ENCODE results near the gene DAND5.

The DAND5 gene

DNA sequence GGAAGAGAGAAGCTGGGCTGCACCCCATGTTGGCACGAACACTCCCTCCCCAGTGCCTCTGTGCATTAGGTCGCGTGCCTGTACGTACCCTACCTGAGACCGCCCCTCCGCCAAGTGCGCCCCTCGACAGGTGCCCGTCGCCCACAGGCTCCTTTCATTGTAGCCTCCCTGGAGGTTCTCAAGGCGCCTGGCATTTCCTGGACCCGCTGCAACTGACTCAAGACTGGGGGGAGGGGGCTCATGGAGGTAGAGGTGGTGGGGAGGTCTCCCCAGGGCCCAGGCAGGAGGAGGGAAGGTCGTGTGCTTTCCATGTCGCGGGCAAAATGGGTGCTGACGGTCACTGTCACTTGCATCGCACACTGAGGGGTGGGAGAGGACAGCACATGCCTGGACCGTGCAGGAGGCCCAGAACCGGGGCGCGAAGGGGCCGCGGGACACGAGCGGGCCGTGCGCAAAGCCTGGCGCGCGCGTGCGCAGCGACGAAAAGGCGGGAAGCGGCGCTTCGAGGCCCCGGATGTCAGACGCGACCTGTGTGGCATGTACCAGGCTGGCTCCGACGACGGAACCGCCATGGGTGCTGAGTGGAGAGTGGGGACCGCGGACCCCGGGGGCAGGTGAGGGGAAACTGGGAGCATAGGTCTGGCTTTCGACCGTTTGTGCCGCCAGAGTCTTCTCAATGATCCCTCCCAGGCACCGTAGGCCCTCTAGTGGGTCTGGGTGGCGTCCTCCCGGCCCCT is 42.4 kb downstream of the DAND5 start:
- DNase-seq, result peak; percentile 40

DNA sequence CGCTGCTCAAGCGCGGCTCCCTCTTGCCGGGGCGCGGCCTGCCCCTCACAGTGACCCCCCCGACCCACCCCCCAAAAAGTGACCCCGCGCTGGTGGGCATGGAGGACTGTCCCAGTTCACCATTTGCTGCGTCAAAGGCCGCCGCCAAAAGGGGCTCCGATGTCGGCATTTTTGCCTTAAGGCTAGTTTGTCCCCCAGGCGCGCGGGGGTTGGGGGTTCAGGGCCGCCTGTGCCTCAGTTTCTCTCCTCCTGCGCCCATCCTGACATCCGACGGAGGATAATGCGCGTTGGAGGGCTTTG is 43.0 kb downstream of the DAND5 start:
- DNase-seq, result no peak

DNA sequence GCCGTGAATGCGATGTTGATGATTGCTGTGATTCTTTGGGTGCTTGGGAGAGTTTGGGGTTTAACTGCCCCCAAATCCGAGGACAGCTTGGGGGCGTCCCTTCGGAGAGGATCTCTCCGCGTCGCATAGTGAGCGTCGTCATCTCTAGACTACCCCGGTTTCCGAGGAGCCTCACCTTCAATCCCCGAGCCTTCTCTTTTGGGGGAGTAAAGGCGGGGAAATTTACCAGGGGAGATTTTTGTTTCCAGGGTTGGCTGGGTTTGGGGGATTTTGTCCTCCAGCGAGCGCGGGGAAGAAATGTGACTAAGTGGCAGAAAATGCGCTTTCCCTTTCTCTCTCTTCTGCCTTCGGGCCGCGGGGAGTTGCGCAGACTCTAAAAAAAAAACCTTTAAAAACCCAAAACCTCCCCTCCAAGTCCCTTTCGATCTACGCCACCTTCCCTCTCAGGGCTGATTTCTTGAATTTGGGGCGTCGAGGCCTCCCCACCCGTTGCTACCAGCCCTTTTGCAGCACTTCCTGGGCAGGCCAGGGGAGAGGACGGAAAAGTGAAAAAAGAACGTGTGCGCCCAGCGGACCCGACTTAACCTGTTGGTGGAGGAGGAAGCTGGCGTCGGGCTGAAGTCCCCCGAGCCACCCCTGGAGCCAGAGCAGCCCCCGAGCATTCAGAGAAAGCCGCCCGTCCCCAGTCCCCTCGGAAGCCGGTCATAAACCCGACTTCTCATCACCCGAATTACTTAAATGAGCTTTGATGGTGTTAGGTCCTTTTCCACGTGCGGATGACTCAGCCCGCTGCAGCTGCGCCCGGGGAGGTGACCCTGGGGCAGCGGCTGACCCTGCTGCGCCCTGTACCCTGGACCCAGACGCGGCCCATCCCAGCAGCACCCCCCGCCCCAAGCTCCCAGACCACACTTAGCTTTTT is 43.6 kb downstream of the DAND5 start:
- peak; percentile 27 for DNase-seq

DNA sequence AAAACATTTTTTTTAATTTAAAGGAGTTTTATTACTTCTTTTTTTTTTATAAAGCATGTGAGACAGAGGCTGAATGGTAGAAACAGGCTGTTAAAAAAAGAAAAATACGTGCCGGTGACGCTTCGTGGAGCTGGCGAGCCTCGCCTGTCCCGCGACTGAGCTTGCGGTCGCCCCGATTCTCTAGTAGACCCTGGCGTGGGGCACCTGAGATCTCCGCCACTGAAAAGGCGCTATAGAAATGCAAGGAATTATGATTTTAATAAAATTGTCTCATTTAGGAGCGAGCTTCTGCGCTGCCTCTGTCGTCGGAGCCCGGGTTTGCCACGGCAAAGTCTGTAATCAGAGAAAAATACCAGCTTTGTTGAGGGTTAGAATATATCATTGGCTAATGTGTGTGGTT is 44.3 kb downstream of the DAND5 start:
- no peak for DNase-seq

DNA sequence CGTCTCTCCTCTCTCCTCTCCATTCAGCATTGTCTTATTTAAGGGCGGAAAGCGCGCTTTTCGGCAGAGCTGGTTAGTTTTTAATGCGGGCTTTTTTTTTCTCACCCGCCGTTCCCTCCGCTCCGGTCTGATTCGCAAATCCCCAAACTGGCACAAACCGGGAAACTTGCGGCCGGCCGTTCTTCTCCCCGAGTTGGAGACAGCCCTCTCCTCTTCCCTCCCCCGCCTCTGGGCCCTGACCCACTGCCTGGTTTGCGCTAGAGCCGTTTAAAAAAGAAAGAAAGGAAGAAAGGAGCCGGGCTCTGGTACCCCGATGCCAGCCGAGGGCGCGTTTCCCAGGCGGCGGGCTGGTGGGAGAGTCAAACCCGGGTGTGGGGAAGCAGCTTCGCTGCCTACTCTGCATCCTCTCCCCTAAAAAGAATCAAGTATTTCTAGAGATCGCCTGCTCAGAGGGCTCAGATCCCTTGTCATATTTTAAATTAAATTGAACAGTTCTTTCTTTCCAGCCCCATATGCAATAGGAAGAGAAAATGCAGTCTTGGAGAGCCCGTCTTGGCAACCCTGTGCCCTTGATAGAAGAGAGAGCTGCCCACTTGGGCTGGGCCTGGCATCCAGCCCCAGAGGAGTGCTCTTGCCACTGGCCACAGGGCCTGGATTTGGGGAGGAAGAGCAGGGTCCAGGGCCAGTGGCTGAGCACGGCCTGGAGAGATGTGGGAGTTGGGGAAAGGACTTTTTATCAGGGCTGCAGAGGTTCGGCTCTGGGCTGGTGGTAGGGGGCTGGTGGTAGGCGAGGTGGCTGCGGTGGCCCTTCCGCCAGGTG is 44.9 kb downstream of the DAND5 start:
- no peak for DNase-seq

DNA sequence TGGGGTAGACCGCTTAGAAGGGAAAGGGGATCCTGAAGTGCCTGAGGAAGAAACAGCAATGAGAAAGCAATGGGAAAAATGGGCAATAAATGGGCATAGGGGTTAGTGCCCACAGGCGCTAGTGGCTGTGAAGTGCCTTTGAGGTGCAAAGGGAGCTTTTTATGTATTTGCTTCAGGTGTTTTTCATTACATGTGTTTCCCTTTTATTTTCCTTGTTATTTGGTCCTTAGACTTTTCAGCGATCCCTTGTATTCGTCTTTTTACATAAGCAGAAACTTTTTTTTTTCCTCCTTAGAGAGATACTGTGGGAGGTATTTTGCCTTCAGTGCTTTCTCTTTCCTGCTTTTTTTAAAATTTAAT is 45.5 kb downstream of the DAND5 start:
- no peak for DNase-seq

DNA sequence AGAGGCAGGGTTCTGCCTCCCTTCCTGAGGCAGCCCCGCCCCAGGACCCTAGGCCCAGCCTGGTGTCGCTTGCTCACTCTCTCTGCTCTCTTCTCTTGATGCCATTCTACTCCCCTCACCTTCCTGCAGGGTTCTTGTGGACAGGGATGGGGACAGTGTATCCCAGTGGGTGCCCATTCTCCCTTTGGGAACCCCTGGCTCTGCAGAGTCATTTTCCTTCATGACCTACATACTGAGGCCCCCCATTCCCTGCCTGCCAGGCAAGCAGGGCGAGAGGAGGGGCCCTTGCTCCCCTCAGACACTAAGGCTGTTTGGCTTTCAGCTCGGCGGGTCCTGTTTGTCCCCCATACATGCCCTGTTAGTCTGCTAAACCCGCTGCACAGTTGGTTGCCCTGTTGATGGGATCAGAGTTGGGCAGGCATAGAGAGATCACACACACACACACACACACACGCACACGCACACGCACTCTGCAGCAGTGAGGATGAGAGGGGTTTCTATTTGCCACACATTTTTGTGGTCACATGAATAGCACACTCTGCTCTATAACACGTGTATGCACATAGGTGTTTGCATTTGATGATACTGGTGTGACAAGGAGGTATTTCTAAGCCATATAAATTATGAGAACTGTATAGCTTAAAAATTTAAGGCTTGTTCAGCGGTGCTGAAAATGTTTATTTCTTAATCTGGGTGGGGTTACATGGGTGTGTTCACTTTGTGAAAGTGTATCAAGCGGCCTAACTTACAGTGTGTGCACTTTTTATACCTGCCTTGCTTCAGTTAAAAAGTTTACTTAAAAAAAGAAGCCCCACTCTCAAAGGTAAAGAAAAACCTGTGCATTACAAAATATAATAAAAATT is 46.2 kb downstream of the DAND5 start:
- DNase-seq, result no peak

DNA sequence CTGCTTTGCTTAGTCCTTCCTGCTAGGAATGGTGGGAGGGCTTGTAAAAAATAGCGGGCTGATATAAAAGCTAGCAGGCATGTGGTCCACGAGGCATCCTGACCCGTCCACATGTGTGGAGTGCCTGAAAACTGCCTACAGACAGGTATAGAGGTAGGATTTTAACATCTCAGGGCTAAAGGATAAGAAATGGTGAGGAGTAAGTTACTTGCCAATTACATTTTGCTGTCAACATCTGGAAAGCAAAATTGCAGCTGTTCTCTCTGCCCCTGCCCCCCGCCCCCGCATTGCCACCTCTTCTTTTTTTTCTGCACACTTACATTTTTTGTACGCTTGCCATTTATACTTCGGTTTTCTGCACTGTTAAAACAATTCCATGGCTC is 46.9 kb downstream of the DAND5 start:
- DNase-seq, result no peak

DNA sequence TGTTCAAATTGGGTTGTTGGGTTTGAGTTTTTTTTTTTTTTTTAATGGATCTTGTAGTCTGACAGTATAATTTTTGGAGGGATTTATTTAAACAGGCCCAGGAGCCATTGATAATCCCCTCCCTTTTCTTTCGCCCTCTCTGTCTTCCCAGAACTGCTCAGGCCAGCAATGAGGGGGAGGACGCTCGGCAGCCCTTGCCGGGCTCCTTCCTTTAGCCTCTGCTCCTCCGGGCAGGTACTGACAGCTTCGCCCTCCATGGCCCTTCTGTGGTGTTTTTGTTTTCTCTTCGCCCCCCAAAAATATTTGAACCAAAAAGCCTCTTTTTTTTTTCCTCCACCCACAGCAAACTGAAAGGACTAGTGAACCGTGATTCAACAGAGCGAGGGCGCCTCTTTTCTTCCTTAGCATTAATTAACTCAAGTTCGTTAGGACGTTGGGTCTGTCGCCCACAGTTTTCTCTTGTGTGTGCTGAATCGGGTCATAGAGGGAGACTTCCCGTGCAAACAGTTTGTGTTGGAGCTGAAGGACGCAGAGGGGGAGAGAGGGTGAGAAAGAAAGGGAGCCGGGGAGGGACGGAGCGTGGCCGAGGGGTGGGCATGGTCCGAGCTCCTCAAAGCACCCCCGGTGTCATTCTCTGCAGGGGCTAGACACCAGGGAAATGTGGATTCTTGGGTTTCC is 47.4 kb downstream of the DAND5 start:
- DNase-seq, result no peak

DNA sequence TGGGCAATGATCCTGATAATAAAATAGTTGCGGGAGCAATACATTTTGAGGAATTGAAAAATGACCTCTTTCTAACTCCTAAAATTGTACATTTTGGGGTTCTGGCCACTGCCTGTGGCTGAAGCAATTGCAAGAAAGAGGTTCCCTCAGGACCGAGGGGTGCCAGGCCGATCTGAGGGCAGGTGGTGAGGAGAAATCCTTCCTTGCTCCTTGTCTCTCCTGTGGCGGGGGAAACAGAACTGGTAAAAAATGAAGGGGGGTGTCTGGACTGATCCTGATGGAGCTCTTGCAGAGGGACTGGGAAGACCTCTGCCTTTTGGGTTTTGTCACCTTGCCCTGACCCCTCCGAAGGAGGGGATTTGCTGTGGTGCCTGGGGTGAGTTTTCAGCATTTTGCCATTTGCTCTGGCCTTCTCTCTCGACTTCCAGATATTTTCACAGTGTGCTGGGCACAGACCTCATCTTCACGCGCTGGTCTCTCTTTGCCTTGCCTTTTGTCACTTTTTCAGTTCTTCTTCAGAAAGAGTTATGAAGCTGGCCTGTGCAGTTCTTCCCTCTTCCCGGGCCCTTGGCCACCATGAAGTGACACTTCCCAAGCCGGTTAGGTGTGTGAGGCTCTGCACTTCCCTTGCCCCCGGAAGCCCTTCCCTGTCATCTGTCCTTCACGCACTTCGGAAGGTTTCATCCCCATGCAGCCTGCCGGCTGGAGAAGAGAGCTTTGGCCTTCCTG is 48.1 kb downstream of the DAND5 start:
- DNase-seq, result no peak

DNA sequence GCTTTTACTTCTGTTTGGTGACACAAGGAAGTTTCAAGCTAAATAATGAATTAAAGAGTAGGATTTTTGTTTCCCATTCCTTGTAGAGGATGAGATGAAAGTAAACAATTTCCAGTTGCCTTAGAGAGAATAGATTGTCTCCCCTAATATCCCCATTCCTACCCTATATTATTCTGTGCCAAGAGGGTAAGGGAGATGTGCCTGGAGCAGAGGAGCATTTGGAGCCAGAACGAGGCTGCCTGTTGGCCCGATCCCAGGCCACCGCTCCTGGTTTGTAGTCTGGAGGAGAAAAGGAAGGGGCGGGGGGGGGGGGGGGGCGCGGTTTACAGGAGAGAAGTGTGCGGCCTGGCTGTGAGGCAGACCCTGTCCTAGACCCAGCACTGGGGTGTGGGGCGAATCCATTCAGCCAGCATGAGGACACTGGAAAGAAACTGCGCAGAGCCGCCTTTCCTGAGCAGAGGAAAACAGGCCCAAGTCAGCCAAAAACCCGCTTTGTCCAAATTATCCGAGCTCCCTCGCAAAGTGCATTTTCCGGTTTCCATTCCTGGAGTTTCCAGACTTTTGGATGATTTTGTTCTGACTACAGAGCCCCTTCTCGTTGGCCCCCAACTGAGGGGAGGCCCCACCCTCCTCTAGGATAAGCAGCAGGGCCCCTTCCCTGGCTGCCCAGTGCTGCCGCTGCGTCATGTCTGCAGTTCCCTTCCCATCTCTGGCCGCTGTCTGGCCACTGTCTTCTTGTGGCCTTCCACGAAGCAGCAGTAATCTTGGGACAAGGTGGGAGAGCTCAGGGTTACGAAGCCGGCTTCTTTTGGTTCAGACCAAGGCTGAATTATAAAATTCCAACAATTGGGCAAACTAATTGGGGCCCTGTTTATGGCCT is 48.9 kb downstream of the DAND5 start:
- DNase-seq, result no peak

DNA sequence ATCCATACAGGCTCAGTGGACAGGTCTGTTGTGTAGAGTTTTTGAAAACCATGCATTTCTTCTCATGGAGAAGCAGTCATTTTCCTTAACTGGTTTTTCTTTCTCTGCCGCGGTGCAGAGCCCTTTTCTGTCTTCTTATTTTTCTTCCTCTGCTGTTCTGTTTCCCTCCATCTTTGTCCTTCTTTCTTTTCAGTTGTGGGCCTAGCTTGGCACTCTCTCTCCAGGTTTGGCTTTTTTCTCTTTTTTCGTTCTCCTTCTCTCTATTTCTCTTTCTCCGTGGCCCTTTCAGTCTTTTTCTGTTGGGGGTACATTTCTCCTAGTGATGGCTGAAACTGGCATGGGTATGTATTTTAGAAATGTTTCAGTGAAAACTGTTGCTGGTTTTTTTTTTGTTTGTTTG is 50.0 kb downstream of the DAND5 start:
- DNase-seq, result no peak

DNA sequence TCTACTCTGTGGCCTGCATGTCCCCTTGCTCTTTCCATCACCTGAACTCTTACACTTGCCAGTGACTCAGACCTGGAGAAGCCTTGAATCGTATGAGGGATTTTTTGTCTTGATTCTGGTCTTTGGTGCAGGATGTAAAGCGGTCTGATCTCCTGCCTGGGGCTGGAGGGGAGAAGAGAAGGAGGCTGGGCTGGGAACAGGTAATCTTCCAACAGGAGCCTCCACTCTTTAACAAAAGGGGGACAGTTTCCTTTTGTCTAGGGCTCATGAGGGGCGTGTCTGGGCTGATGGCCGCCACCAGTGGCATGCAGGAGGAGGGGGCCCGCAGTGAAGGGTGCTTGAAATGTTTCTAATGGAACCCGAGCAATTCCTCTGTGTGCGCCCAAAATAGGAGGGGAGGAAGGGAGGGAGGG is 50.6 kb downstream of the DAND5 start:
- no peak for DNase-seq

DNA sequence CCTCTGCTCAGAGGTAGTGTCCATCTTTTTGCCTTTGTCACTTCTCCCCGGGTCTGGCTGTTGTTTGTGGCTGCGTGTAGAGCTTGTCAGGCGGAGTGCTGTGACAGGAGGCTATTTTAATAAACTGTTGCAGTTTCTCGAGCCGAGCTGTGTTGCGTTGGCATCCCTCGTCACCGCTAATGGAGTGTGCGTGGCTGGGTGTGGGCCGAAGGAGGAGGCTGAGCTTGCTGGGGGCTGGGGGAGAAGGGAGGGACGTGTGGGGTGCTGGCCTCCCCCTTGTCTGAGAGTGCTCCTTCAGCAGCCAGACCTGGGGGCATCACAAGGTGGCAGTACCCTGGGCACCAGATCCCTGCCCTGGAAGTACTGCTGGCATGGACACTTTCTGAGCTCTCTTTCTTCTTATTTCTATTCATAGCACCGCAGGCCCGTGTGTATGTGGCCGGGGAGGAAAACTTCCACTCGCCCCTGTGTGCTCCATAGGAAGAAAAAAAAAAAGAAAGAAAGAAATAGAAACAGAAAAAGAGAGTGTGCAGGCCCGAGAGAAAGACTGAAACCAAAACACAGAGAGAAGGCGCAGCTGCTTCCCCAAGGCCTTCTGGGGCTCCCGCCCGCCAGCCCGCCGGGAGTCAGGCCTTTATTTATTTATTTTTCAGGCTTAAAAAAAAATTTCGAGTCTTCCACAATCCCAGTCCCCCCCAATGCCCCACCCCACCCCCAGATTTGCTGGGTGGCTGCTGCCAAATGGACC is 52.9 kb downstream of the DAND5 start:
- DNase-seq, result no peak

DNA sequence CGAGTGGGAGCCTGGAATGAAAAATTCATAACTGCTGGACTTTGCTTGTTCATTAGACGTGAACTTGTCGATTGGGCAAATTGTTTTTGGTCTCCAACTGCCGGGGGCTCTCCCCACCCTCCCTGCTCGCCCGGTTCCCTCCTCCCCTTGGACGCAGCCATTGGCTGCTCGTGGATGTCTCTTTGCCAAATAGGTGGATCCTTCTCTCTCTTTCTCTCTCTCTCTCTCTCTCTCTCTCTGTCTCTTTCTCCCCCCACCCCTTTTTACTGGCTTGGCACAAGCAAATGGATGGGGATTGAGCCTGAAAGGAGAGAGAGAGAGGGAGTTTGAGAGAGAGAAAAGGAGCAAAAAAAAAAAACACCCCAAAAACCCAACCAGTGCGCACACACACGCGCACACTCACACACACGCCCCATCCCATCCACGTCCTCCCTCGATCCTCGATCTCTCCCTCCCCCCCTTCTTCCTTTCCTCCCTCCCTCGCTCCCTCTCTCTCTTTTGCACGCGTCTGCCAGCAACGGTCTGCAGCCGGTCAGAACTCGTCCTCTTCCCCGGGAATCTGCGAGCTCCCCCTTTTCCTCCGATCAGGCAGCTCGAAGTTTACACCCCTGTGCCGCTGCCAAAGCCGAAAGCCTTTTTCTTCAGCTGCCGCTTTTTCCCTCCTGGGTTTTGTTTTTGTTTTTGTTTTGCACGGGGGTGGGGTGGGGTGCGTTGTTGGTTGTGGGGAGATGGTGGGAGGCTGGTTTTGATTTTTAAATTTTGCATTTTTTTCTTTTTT is 53.7 kb downstream of the DAND5 start:
- DNase-seq, result no peak

DNA sequence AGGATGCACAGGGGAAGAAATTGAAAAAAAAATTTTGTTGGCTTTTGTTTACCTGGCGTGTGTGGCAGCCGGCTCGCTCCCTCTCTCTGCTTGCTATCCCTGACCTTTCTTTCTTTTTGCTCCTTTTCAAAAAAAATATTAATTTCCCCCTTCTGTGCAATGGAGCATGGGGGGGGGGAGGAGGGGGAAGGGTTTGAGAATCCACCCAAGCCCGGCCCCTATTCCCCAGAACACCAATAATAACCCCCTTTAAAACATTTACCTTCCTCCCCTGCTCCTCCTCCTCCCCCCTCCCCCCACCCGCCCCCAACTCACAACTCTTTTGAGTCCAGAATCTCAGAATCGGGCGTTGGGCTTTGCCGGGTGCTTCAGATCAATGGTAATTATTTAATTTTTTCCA is 54.3 kb downstream of the DAND5 start:
- DNase-seq, result no peak
